Caco-2 (cell line): ENCODE results near the gene MAFF. TPM values are rescaled to one million over a fixed set of nuclear protein-coding genes. Genes with fewer than 3 reads are reported as not detected.

ENCODE experiments used
- BruUV-seq: library from RNA; stranded (reverse); fragments of 400-500 nt; replicated peaks from 2 replicates; lab custom pipeline; 2021; lab: Mats Ljungman, UMichigan
- CTCF ChIA-PET: fragments of 300-600 bp; sonication (Branson Sonifier 250); formaldehyde crosslinking; loops from one replicate; lab custom pipeline; 2022; ENCODE audit warnings: antibody characterized with exemption; lab: Charles Lee
- POLR2A ChIA-PET: fragments of 300-600 bp; sonication (Branson Sonifier 250); formaldehyde crosslinking; loops from one replicate; lab custom pipeline; 2022; ENCODE audit warnings: antibody characterized with exemption; lab: Charles Lee
- DNase-seq, 2 experiments: peaks; one replicate each; pipeline versions ENCODE4 v3.0.0 to v3.0.0-alpha.2; 2020 to 2022
- H3K27me3 ChIP-seq: replicated peaks from 2 replicates; pipeline ENCODE4 v1.6.0; 2011; ENCODE audit warnings: low read length; ENCODE audit not compliant: control insufficient read depth, insufficient read depth
- H3K36me3 ChIP-seq: 2 replicates; pipeline ENCODE4 v1.5.1; 2011; ENCODE audit warnings: low read length; ENCODE audit not compliant: control insufficient read depth, insufficient read depth
- H3K4me1 ChIP-seq: fragments of 250-450 bp; sonication (Bioruptor Pico); 2 replicates; pipeline ENCODE4 v1.5.1; 2020; ENCODE audit warnings: mild to moderate bottlenecking
- H3K4me3 ChIP-seq: 2 replicates; pipeline ENCODE4 v1.5.1; 2011; ENCODE audit warnings: low read depth, mild to moderate bottlenecking, control low read depth, low read length
- H3K9me3 ChIP-seq: fragments of 250-450 bp; sonication (Bioruptor Pico); 2 replicates; pipeline ENCODE4 v1.5.1; 2020; ENCODE audit warnings: mild to moderate bottlenecking, moderate library complexity
- H3K27ac Mint-ChIP-seq: one replicate; pipeline ENCODE4 v1.8.0; 2022; ENCODE audit warnings: mixed read lengths; ENCODE audit not compliant: unreplicated experiment
- H3K27me3 Mint-ChIP-seq: one replicate; pipeline ENCODE4 v1.8.0; 2022; ENCODE audit warnings: mixed read lengths; ENCODE audit not compliant: insufficient read depth, unreplicated experiment
- H3K36me3 Mint-ChIP-seq: one replicate; pipeline ENCODE4 v1.8.0; 2022; ENCODE audit warnings: mild to moderate bottlenecking, mixed read lengths; ENCODE audit not compliant: insufficient read depth, unreplicated experiment
- H3K4me1 Mint-ChIP-seq: one replicate; pipeline ENCODE4 v1.8.0; 2022; ENCODE audit warnings: low read depth, mixed read lengths; ENCODE audit not compliant: unreplicated experiment
- H3K4me3 Mint-ChIP-seq: one replicate; pipeline ENCODE4 v1.8.0; 2022; ENCODE audit warnings: mild to moderate bottlenecking, moderate library complexity, mixed read lengths; ENCODE audit not compliant: unreplicated experiment
- H3K9me3 Mint-ChIP-seq: one replicate; pipeline ENCODE4 v1.8.0; 2022; ENCODE audit warnings: mixed read lengths; ENCODE audit not compliant: unreplicated experiment
- CTCF ChIP-seq, 2 experiments: fragments of 200-600 bp in 1 of 2; IDR thresholded peaks; 1 replicate in 1 of 2; 2 replicates in 1 of 2; pipeline versions ENCODE4 v1.5.1 to v1.8.0; 2011 to 2022; ENCODE audit warnings: antibody characterized with exemption in 1 of 2, control low read depth in 1 of 2, inconsistent platforms in 1 of 2, low read depth in 1 of 2, low read length in 1 of 2, mild to moderate bottlenecking in 1 of 2, moderate library complexity in 1 of 2; ENCODE audit not compliant: insufficient read depth in 1 of 2, severe bottlenecking in 1 of 2, unreplicated experiment in 1 of 2
- intact Hi-C: fragments of 100-400 bp; cut with micrococcal nuclease; formaldehyde crosslinking; loops from one replicate; pipeline ENCODE4 v1.10.0; 2022; ENCODE audit not compliant: unreplicated experiment
- total RNA-seq: library from RNA; stranded (reverse); gene quantifications from 2 replicates; pipeline ENCODE4 v1.2.3, GENCODE V29; 2022

The MAFF gene
- total RNA-seq, 1 experiment from 2014 or later = 6.8 TPM

- H3K36me3 Mint-ChIP-seq = peaks cover 26% of the 10 kb centered on the region
- Histone ChIP-seq H3K4me3 (no peak overlapping the region), H3K4me1 (peaks cover 4% of the 10 kb centered on the region; the same call in 1 of the 2 replicates)
These were observed 37.4 kb downstream of the MAFF start for GRCh38 chr22:38239101-38239761.

GRCh38 chr22:38240734-38241252, 39.0 kb downstream of the MAFF start:
- Histone ChIP-seq H3K4me3 (no peak overlapping the region), H3K27me3 (no peaks in the 10 kb centered on the region), H3K9me3 (no peaks in the 10 kb centered on the region), H3K4me1 (peaks cover 4% of the 10 kb centered on the region; the same call in 1 of the 2 replicates), H3K36me3 (no peaks in the 10 kb centered on the region)
- CTCF ChIA-PET = no interaction called here
- POLR2A ChIA-PET = no interaction called here
- H3K36me3 Mint-ChIP-seq = peaks cover 23% of the 10 kb centered on the region
- H3K9me3 Mint-ChIP-seq = no peaks in the 10 kb centered on the region
- H3K27ac Mint-ChIP-seq = peak overlapping the region; percentile 36
- intact Hi-C loops = no loop called here
- no peaks in the 10 kb centered on the region for H3K4me1 Mint-ChIP-seq
- no TSS peak for BruUV-seq
- no peak overlapping the region for H3K4me3 Mint-ChIP-seq
- TF ChIP-seq CTCF (IDR thresholded peaks at IDR 0.05; ENCODE audit: insufficient read depth in 1 of 2, low read depth in 1 of 2, low read length in 1 of 2, severe bottlenecking in 1 of 2, unreplicated experiment in 1 of 2) = no peak
- H3K27me3 Mint-ChIP-seq = no peaks in the 10 kb centered on the region
- peak in 1 of 2 experiments; percentile 30 for DNase-seq

More at GRCh38 chr22:38239101-38239761, 37.4 kb downstream of the MAFF start:
- ChIA-PET POLR2A (no interaction called here), CTCF (interaction anchor here (0.5 kb wide), 1 partner anchor 77 kb away, joined by 3 read pairs; no protein-coding TSS in a partner anchor)
- Mint-ChIP-seq H3K27ac (no peak overlapping the region), H3K27me3 (no peaks in the 10 kb centered on the region), H3K9me3 (no peaks in the 10 kb centered on the region), H3K4me3 (no peak overlapping the region), H3K4me1 (no peaks in the 10 kb centered on the region)
- Histone ChIP-seq H3K9me3 (no peaks in the 10 kb centered on the region), H3K27me3 (no peaks in the 10 kb centered on the region), H3K36me3 (peaks cover under 1% of the 10 kb centered on the region)
- BruUV-seq = no TSS peak
- TF ChIP-seq CTCF (IDR thresholded peaks at IDR 0.05; ENCODE audit: insufficient read depth in 1 of 2, low read depth in 1 of 2, low read length in 1 of 2, severe bottlenecking in 1 of 2, unreplicated experiment in 1 of 2) = no peak
- intact Hi-C loops = no loop called here
- no peak for DNase-seq

GRCh38 chr22:38243007-38243765, 41.4 kb downstream of the MAFF start:
- CTCF ChIA-PET = interaction anchor here (0.6 kb wide), 1 partner anchor 96 kb away, joined by 3 read pairs; no protein-coding TSS in a partner anchor
- intact Hi-C loops = no loop called here
- TF ChIP-seq CTCF (IDR thresholded peaks at IDR 0.05; ENCODE audit: insufficient read depth in 1 of 2, low read depth in 1 of 2, low read length in 1 of 2, severe bottlenecking in 1 of 2, unreplicated experiment in 1 of 2) = no peak

More at GRCh38 chr22:38243007-38243765, 41.4 kb downstream of the MAFF start:
- BruUV-seq = no TSS peak
- no peak overlapping the region for H3K27ac Mint-ChIP-seq
- H3K4me3 Mint-ChIP-seq = no peak overlapping the region
- no peaks in the 10 kb centered on the region for H3K9me3 Mint-ChIP-seq
- POLR2A ChIA-PET = no interaction called here
- H3K27me3 Mint-ChIP-seq = no peaks in the 10 kb centered on the region
- Histone ChIP-seq H3K9me3 (no peaks in the 10 kb centered on the region), H3K27me3 (no peaks in the 10 kb centered on the region), H3K4me1 (no peaks in the 10 kb centered on the region), H3K36me3 (no peaks in the 10 kb centered on the region), H3K4me3 (no peak overlapping the region)
- peaks cover 16% of the 10 kb centered on the region for H3K36me3 Mint-ChIP-seq
- DNase-seq = no peak
- H3K4me1 Mint-ChIP-seq = no peaks in the 10 kb centered on the region
